GM12891 (cell line): Measurements from ENCODE around the gene INSIG1.

Experiments used
- DNase-seq: peaks from one replicate; pipeline ENCODE4 v3.0.0; 2011; ENCODE audit warnings: low spot score; ENCODE audit not compliant: insufficient read length
- FAIRE-seq: peaks from 2 replicates; lab custom pipeline; 2011; peaks lifted over from hg19 to GRCh38; lab: Jason Lieb, UNC
- PAX5 ChIP-seq: IDR thresholded peaks from 2 replicates; pipeline ENCODE4 v1.6.1; 2011; ENCODE audit warnings: low read length, moderate library complexity, mild to moderate bottlenecking; ENCODE audit not compliant: insufficient read depth, severe bottlenecking
- POLR2A ChIP-seq: IDR thresholded peaks from 2 replicates; pipeline ENCODE4 v1.6.1; 2011; ENCODE audit warnings: low read depth, low read length, control low read depth
- POLR2AphosphoS5 ChIP-seq: IDR thresholded peaks from 2 replicates; pipeline ENCODE4 v1.6.1; 2011; ENCODE audit warnings: low read depth, low read length, control low read depth
- POU2F2 ChIP-seq: IDR thresholded peaks from 2 replicates; pipeline ENCODE4 v1.6.1; 2011; ENCODE audit warnings: low read depth, mild to moderate bottlenecking, control low read depth, low read length, moderate library complexity
- SPI1 ChIP-seq: IDR thresholded peaks from 2 replicates; pipeline ENCODE4 v1.6.1; 2011; ENCODE audit warnings: low read depth, low read length, control low read depth
- TAF1 ChIP-seq: IDR thresholded peaks from 2 replicates; pipeline ENCODE4 v1.6.1; 2011; ENCODE audit warnings: low read depth, low read length, control low read depth

Gene INSIG1

DNA sequence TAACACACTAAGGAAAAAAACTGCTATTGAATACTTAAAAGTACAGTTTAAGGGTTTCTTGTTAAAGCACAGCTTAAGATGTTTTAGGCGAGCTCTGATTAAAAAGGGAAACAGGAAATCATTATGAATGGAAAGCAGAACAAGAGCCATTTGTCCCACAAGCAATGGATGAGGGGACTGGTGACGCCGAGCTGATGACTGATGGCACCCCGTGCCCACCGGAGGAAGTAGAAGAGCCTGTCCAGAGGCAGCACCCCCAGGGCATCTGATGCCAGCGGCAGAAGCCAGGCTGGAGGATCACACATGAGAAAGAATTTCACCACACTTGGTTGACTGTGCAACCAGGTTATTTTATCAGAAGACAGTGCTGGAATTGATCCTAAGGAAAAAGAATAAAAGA lies 15.0 kb upstream of the INSIG1 start:
- TF ChIP-seq POLR2AphosphoS5 (no peak), TAF1 (no peak), POU2F2 (no peak), PAX5 (no peak), POLR2A (no peak), SPI1 (no peak)
- no peak for FAIRE-seq
- no peak for DNase-seq

DNA sequence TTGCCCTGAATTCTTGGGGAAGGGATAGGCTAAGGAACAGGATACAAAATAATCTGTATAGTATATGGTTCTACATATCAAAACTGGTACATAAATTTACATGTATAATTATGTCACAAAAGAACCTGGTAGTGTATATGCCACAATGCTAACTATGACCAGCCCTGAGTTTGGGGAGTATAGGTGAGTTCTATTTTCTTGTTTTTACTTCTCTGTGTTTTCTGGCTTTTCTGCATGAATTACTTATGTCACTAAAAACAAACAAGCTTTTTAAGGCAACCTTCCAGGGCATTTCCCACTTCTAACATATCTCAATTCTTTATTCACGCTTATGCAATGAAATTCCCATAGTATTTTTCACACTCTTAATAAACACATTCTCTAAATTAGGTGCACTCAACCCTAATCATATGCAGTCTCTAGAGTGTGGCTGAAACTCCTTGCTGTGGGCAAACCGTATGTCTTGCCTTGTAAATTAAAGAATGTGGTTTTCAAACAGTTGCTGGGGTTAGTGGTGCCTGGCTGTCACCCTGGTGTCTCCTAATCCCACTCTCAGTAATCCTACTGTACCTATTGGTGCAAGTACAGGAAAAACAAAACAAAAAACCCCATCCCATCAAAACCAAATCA lies 14.0 kb upstream of the INSIG1 start:
- no peak for DNase-seq
- peak; percentile 23 for FAIRE-seq
- peak; percentile 53; the same call in 1 of the 2 replicates for TF ChIP-seq POU2F2
- no peak for TF ChIP-seq SPI1

DNA sequence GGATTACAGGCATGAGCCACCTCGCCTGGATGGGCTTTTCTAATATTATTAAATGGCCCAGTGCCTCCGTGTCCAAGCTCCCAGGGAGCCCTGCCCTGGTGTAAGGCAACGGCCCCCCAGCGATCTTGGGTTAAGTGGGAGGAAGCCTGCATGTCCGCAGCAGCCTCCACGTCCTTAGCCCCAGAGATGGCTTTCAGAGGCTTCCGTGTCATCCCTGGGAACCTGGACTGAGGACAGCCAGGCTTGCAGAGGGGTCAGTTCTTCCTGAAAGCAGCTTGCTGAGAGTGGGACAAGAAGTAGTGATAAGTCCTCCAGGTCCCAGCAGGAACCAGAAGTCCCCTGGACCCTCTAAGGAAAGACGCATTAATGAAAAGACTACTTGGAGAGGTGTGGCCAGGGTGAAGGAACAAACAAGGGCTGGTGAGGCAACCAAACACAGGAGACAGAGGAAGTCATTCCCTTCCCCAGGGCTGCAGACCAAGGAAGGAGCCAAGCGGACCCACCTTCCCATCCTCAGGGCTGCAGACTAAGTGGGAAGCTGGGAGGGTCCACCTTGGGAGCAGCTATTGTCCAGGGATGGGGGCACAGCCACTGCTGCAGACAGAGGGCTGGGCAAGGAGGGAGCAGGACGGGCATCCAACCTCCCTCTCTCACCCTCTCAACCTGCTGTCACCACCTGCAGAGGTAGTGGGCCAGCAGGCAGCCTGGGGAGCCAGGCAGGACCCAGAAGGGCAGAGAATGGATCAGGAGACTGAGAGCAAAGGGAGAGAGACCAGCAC lies 13.0 kb upstream of the INSIG1 start:
- no peak for FAIRE-seq
- TF ChIP-seq PAX5 (no peak), POLR2AphosphoS5 (no peak), POU2F2 (no peak), TAF1 (no peak), SPI1 (no peak), POLR2A (no peak)
- DNase-seq = no peak

DNA sequence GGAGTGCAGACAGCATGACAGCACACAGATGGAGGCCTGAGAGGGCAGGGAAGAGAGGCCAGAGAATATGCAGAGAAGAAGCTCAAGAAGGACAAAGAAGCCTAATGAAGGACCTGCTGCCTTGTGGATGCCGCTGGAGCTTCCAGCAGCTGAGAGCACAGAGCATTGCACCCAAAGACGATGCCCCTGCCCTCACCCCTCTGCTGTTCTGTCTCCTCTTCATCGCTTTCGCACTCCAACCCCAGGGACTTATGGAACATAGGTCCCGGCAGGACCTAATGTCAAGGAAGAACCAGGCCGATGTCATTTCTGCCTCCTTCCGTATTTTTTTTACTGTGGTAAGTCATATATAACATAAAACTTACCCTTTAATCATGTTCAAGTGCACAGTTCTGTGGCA lies 12.3 kb upstream of the INSIG1 start:
- no peak for TF ChIP-seq POLR2A
- TF ChIP-seq POU2F2 = no peak
- TF ChIP-seq TAF1 = no peak
- no peak for TF ChIP-seq PAX5
- TF ChIP-seq SPI1 = no peak
- FAIRE-seq = no peak
- no peak for DNase-seq

DNA sequence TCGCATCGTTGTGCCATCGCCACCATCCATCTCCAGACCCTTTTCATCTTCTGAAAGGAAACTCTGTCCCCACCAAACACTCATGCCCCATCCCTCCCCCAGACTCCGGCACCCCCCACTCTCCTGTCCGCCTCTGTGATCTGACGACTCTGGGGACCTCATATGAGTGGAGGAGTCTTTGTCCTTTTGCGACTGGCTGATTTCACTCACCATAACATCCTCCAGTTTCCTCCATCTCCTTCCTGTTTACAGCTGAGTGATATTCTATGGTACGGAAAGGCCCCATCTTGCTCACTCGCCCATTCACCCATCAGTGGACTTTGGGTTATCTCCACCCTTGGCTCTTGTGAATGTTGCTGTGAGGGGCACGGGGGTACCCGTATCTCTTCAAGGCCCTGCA lies 11.8 kb upstream of the INSIG1 start:
- DNase-seq (no peak), FAIRE-seq (no peak)
- TF ChIP-seq TAF1 = no peak
- TF ChIP-seq POLR2AphosphoS5 = no peak

DNA sequence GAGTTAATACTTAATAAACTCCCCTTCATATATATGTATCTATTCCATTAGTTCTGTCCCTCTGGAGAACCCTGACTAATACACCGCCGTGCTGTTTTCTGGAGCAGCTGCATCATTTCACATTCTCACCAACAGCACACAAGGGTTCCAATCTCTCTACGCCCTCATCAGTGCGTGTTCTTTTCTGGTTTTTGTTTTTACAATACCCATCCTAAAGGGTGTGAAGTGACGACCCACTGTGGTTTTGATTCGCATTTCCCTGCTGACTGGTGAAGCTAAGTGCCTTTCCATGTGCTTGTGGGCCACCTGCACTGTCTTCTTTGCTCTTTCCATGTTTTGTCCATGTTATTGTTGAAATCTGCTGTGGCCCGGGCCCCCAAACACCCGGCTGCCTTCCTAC lies 11.0 kb upstream of the INSIG1 start:
- no peak for DNase-seq
- FAIRE-seq = no peak
- no peak for TF ChIP-seq POLR2A

DNA sequence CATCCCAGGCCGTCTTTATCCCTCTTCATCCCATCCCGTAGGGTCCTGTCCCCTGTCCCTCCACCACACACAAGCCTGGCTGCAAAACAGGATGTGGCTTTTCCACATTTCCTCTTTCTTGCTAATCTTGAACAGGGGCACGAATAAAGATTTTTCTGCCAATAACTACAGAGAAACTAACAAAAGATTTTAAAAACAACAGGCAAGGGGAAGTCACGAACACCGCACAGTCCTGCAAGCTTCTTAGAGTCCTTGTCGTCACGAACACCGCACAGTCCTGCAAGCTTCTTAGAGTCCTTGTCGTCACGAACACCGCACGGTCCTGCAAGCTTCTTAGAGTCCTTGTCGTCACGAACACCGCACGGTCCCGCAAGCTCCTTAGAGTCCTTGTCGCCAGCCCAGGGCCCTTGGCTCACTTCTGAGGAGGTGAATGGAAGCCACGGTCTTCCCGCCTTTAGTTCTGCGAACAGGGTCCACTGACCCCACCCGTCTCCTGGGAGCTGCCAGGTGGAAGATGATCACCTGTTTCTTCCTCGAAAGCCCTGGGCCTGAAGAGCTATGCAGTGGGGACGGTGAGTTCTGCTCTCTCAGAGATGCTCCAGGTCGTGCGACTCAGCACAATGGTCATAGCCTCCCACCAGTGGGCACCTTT lies 10.3 kb upstream of the INSIG1 start:
- FAIRE-seq = no peak
- TF ChIP-seq POU2F2 (no peak), POLR2A (no peak), POLR2AphosphoS5 (no peak), SPI1 (no peak), TAF1 (no peak), PAX5 (no peak)
- no peak for DNase-seq

DNA sequence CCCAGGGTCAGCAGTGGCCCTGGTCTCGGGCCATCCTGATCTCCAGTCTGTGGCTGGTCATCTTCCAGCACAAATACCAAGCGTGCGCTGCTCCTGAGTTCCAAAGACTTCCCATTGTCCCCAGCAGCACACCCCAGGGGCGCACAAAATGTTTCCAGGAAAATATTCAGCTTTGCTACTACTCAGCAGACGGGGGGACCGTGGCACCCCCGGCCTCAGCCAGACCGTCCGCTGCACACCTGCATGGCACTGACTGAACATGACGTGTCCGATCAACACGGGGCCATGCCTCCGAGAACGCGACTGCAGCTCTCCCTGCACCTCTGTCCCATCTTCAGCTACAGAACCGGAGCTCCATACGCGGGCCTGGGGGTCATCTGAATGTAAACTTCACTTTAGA lies 9.6 kb upstream of the INSIG1 start:
- no peak for DNase-seq
- no peak for TF ChIP-seq PAX5
- no peak for TF ChIP-seq TAF1
- TF ChIP-seq POLR2A = no peak
- no peak for TF ChIP-seq POLR2AphosphoS5
- TF ChIP-seq SPI1 = no peak
- TF ChIP-seq POU2F2 = no peak
- no peak for FAIRE-seq

DNA sequence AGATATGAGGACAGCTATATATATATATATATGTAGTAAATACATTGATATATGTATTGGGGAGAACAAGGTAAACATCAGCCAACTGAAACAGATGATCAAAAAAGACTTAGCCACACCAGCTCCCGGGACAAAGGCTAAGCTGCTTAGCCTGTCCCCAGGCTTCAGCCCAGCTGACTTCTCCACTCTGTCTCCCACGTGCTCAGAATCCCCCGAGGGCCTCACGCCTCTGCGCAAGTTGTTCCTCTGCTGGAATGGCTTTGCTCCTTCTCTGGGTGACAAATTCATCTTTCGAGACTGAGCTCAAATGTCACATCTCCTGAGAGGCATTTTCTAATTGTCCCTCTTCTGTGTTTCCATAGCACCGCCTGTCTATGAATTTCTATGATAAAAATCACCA lies 8.6 kb upstream of the INSIG1 start:
- no peak for DNase-seq
- no peak for FAIRE-seq
- TF ChIP-seq PAX5 (no peak), SPI1 (no peak), POLR2A (no peak), POU2F2 (no peak), POLR2AphosphoS5 (no peak), TAF1 (no peak)

DNA sequence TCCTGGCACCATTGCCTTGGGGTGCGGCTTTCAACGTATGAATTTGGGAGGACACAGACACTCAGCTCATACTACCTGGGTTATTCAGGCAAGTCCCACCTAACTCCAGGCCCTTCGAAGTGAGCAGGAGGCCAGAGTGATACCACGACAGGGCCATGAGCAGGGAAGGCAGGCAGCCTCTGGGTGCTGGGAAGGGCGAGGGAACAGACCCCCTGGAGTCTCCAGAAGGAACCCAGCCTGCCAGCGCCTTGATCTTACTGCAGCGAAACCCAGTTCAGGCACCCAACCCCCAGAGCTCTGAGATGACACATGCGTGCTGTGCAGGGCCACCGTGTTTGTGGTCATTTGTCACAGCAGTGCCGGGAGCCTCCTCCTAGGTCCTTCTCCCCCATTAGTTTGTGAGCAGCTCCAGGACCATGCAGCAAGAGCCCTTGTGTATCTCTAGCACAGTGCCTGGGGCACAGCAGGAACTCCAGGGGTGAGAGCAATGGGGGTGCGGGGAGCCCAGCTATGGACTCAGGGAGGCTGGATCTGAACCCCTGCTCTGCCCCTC lies 7.7 kb upstream of the INSIG1 start:
- FAIRE-seq = no peak
- TF ChIP-seq POU2F2 (no peak), TAF1 (no peak), POLR2A (no peak), SPI1 (no peak), PAX5 (no peak), POLR2AphosphoS5 (no peak)
- DNase-seq = no peak
